Keratinocyte (primary cell): ENCODE data around the gene NR2C2AP. TPM values are rescaled to one million over a fixed set of nuclear protein-coding genes. Genes with fewer than 3 reads are reported as not detected.

Experiments
- DNase-seq: peaks from one replicate; pipeline ENCODE4 v3.0.0-alpha.2; 2011; ENCODE audit warnings: low read depth, missing footprints, low spot score
- FAIRE-seq: peaks from 2 replicates; lab custom pipeline; 2011; peaks lifted over from hg19 to GRCh38; lab: Jason Lieb, UNC
- H2AFZ ChIP-seq: 2 replicates; pipeline ENCODE4 v1.6.0; 2012; ENCODE audit warnings: low read length, control low read depth, inconsistent platforms; ENCODE audit not compliant: control insufficient read depth
- H3K27ac ChIP-seq: 2 replicates; pipeline ENCODE4 v1.5.1; 2011; ENCODE audit warnings: low read length; ENCODE audit not compliant: control insufficient read depth, insufficient read depth
- H3K27me3 ChIP-seq: 3 replicates; pipeline ENCODE4 v1.6.0; 2011; ENCODE audit warnings: low read length; ENCODE audit not compliant: control insufficient read depth, insufficient read depth; ENCODE audit errors: extremely low read depth
- H3K36me3 ChIP-seq, 2 experiments: 2 replicates in 1 of 2; 3 replicates in 1 of 2; pipeline ENCODE4 v1.5.1; 2011; ENCODE audit warnings: low read length in 2 of 2, mild to moderate bottlenecking in 1 of 2; ENCODE audit not compliant: control insufficient read depth in 2 of 2, insufficient read depth in 2 of 2; ENCODE audit errors: extremely low read depth in 1 of 2
- H3K4me1 ChIP-seq: 3 replicates; pipeline ENCODE4 v1.5.1; 2011; ENCODE audit warnings: low read length; ENCODE audit not compliant: control insufficient read depth, insufficient read depth; ENCODE audit errors: extremely low read depth
- H3K4me2 ChIP-seq: 3 replicates; pipeline ENCODE4 v1.6.0; 2011; ENCODE audit warnings: low read depth, low read length; ENCODE audit not compliant: control insufficient read depth, insufficient read depth; ENCODE audit errors: extremely low read depth
- H3K4me3 ChIP-seq, 3 experiments: fragments of 200-600 bp in 1 of 3; sonication (generic) in 1 of 3; 2 replicates in 2 of 3; 3 replicates in 1 of 3; pipeline ENCODE4 v1.5.1; 2011 to 2016; ENCODE audit warnings: low read length in 3 of 3, mild to moderate bottlenecking in 3 of 3, control low read depth in 2 of 3, inconsistent platforms in 1 of 3, low read depth in 1 of 3, mixed read lengths in 1 of 3, mixed run types in 1 of 3, moderate library complexity in 1 of 3; ENCODE audit not compliant: control insufficient read depth in 2 of 3, insufficient read depth in 2 of 3; ENCODE audit errors: extremely low read depth in 1 of 3
- H3K79me2 ChIP-seq: 2 replicates; pipeline ENCODE4 v1.6.0; 2012; ENCODE audit warnings: low read length; ENCODE audit not compliant: control insufficient read depth, insufficient read depth
- H3K9ac ChIP-seq: 3 replicates; pipeline ENCODE4 v1.6.0; 2011; ENCODE audit warnings: low read length; ENCODE audit not compliant: control insufficient read depth, insufficient read depth; ENCODE audit errors: extremely low read depth
- H3K9me1 ChIP-seq: 3 replicates; pipeline ENCODE4 v1.6.0; 2011; ENCODE audit warnings: low read length; ENCODE audit not compliant: control insufficient read depth, insufficient read depth; ENCODE audit errors: extremely low read depth
- H3K9me3 ChIP-seq: 2 replicates; pipeline ENCODE4 v1.5.1; 2012; ENCODE audit warnings: low read depth, low read length; ENCODE audit not compliant: control insufficient read depth
- H4K20me1 ChIP-seq: 3 replicates; pipeline ENCODE4 v1.6.0; 2011; ENCODE audit warnings: low read length; ENCODE audit not compliant: control insufficient read depth, insufficient read depth; ENCODE audit errors: extremely low read depth
- CTCF ChIP-seq, 3 experiments: IDR thresholded peaks in 1 of 3; conservative IDR thresholded peaks in 1 of 3; optimal IDR thresholded peaks in 1 of 3; 2 replicates in 2 of 3; 3 replicates in 1 of 3; pipeline versions ENCODE3 to v1.5.1; 2011; ENCODE audit warnings: low read length in 3 of 3, mild to moderate bottlenecking in 3 of 3, moderate library complexity in 2 of 3, control low read depth in 1 of 3, inconsistent platforms in 1 of 3; ENCODE audit not compliant: insufficient read depth in 2 of 3; ENCODE audit errors: extremely low read depth in 1 of 3
- EZH2 ChIP-seq: IDR thresholded peaks from one replicate; pipeline ENCODE4 v1.6.1; 2012; ENCODE audit warnings: inconsistent platforms, mild to moderate bottlenecking, low read length, moderate library complexity
- dilution Hi-C: fragments of 300-500 bp; cut with MboI; formaldehyde crosslinking; loops from one replicate; pipeline ENCODE4 v1.7.0; 2020; ENCODE audit warnings: low sequenced_read_pairs; ENCODE audit not compliant: extremely low pct_ligation_motif_present
- polyA plus RNA-seq, 5 experiments: library from polyadenylated mRNA; depleted of rRNA in 3 of 5; stranded (reverse) in 3 of 5; stranded (forward) in 1 of 5; unstranded in 1 of 5; fragments of >200 nt; gene quantifications; 1 replicate in 1 of 5; 2 replicates in 3 of 5; 3 replicates in 1 of 5; pipeline versions ENCODE4 v1.2.1 to v1.2.3, GENCODE V29; 2011 to 2012; ENCODE audit warnings: missing spikeins in 2 of 5, low read depth in 1 of 5, low replicate concordance in 1 of 5

Gene NR2C2AP
- polyA plus RNA-seq, 1 donor (not counting 4 experiments of a cell fraction or from before 2014, with no cell fraction given): 12.3 TPM

GRCh38 chr19:19214892-19215291 is 11.7 kb upstream of the NR2C2AP start:
- H3K4me1 ChIP-seq: no peaks in the 10 kb centered on the region
- H3K27me3 ChIP-seq: peaks cover 33% of the 10 kb centered on the region

GRCh38 chr19:19214159-19214490 is 10.9 kb upstream of the NR2C2AP start:
- no peak overlapping the region for H2AFZ ChIP-seq
- H3K27me3 ChIP-seq: peaks cover 33% of the 10 kb centered on the region
- DNase-seq: no peak

More at GRCh38 chr19:19214892-19215291, 11.7 kb upstream of the NR2C2AP start:
- Histone ChIP-seq H3K9ac (no peak overlapping the region), H3K9me3 (no peaks in the 10 kb centered on the region), H3K9me1 (no peaks in the 10 kb centered on the region), H3K4me3 (no peak overlapping the region), H3K27ac (no peak overlapping the region), H3K4me2 (no peak overlapping the region), H3K36me3 (no peaks in the 10 kb centered on the region), H2AFZ (no peak overlapping the region), H4K20me1 (no peaks in the 10 kb centered on the region), H3K79me2 (no peaks in the 10 kb centered on the region)
- FAIRE-seq (no peak), DNase-seq (no peak)
- dilution Hi-C loops: no loop called here
- no peak for TF ChIP-seq CTCF (optimal IDR thresholded peaks at IDR 0.05 in 1 of 3, IDR thresholded peaks at IDR 0.05 in 1 of 3, conservative IDR thresholded peaks at IDR 0.05 in 1 of 3; ENCODE audit: extremely low read depth in 1 of 3, insufficient read depth in 2 of 3, low read length in 3 of 3)

More at GRCh38 chr19:19214159-19214490, 10.9 kb upstream of the NR2C2AP start:
- FAIRE-seq: no peak
- Histone ChIP-seq H4K20me1 (no peaks in the 10 kb centered on the region), H3K4me1 (no peaks in the 10 kb centered on the region), H3K4me3 (no peak overlapping the region), H3K79me2 (no peaks in the 10 kb centered on the region), H3K36me3 (no peaks in the 10 kb centered on the region), H3K9me1 (no peaks in the 10 kb centered on the region), H3K9ac (no peak overlapping the region), H3K27ac (no peak overlapping the region), H3K9me3 (no peaks in the 10 kb centered on the region), H3K4me2 (no peak overlapping the region)
- no peak for TF ChIP-seq CTCF (optimal IDR thresholded peaks at IDR 0.05 in 1 of 3, IDR thresholded peaks at IDR 0.05 in 1 of 3, conservative IDR thresholded peaks at IDR 0.05 in 1 of 3; ENCODE audit: extremely low read depth in 1 of 3, insufficient read depth in 2 of 3, low read length in 3 of 3)
- no peak for TF ChIP-seq EZH2
- dilution Hi-C loops: no loop called here
